ENCODE results near the gene MCIDAS. TPM values are rescaled to one million over a fixed set of nuclear protein-coding genes. Genes with fewer than 3 reads are reported as not detected.

The MCIDAS gene
- total RNA-seq, 1 experiment from 2014 or later, result 0.39 TPM

DNA sequence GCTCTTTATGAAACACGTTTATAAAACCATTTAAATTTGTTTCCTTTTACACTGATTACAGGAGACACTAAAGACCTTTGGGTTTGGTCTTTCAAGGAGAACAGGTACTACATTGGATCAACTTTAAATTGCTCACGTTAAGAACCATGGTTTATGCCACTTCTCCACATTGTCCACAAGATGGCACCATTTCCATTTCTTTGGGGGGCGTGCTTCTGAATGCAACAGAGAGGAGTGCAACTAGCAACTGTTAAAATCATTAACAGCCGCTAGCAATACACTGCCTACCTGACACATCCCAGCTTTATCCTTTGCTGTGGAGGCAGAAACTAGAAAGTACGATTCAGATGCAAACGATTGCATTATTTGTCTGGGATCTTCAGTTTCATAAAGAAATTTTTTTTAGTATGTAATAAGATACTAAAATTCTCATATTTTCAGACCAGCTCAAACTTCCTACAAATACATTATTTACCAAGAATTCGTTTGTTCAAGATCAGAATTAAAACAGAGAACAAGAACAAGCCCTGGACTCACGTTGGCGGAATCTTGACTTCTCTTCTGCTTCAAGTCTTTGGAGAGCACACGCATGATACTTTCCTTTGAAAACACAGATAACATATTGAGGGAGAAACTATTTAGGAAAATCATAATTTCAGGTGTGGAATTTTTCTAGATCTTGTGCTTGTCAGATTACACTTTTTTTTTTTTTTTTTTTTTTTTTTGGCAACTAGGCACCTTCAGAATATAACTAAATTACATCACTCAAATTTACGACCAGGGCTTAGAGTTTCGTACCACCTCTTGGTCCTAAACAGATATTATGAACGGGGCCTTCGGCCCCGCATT lies 54.8 kb downstream of the MCIDAS start:
- Histone ChIP-seq H3K79me1 (ENCODE audit: insufficient read depth, low read depth, low read length, poor library complexity, severe bottlenecking) (no peaks in the 10 kb centered on the region), H2AFZ (ENCODE audit: low read length) (no peak overlapping the region), H2AK5ac (ENCODE audit: insufficient read length, low read length) (no peak overlapping the region), H2BK15ac (ENCODE audit: low read depth, low read length) (no peak overlapping the region), H2BK120ac (ENCODE audit: low read depth, low read length, poor library complexity, severe bottlenecking) (no peak overlapping the region), H2BK20ac (ENCODE audit: low read depth, low read length, poor library complexity, severe bottlenecking) (no peak overlapping the region), H3K4ac (ENCODE audit: low read depth, low read length) (no peak overlapping the region), H3K23me2 (ENCODE audit: insufficient read length, low read depth, low read length, poor library complexity, severe bottlenecking) (peaks cover 6% of the 10 kb centered on the region), H3K9me3 (ENCODE audit: control insufficient read depth, low read depth, low read length) (no peaks in the 10 kb centered on the region), H3K27me3 (ENCODE audit: insufficient read depth, low read length) (peaks cover 32% of the 10 kb centered on the region), H3K23ac (ENCODE audit: insufficient read length, low read depth, low read length) (no peak overlapping the region), H3K79me2 (ENCODE audit: insufficient read depth, low read length) (no peaks in the 10 kb centered on the region), H2BK12ac (ENCODE audit: insufficient read length, low read depth, low read length) (no peak overlapping the region), H4K91ac (ENCODE audit: insufficient read length, low read depth, low read length) (no peak overlapping the region), H3K14ac (ENCODE audit: insufficient read depth, low read length) (no peak overlapping the region), H4K5ac (ENCODE audit: insufficient read length, low read depth, low read length) (no peak overlapping the region), H3K9ac (ENCODE audit: extremely low read depth, insufficient read length, low read length) (no peak overlapping the region), H3T11ph (ENCODE audit: low read length) (no peak overlapping the region), H3K4me1 (ENCODE audit: insufficient read depth, low read length) (no peaks in the 10 kb centered on the region), H3K4me2 (ENCODE audit: insufficient read depth, insufficient read length, low read length) (peak overlapping the region; percentile 44), H2BK5ac (ENCODE audit: insufficient read length, low read length) (no peak overlapping the region), H4K8ac (replicated peaks; ENCODE audit: insufficient read length, low read depth, low read length) (no peak overlapping the region), H3K27ac (ENCODE audit: insufficient read length, low read depth, low read length) (no peak overlapping the region), H4K20me1 (ENCODE audit: control insufficient read depth, insufficient read depth, insufficient read length) (no peaks in the 10 kb centered on the region), H3K18ac (ENCODE audit: insufficient read length, low read depth, low read length) (no peak overlapping the region), H3K56ac (ENCODE audit: insufficient read length, low read depth, low read length) (no peak overlapping the region)
- peaks cover 21 to 27% of the 10 kb centered on the region in 2 experiments for H3K4me1 Mint-ChIP-seq
- no peak overlapping the region for H3K27ac Mint-ChIP-seq
- TF ChIP-seq, protein P1, sequence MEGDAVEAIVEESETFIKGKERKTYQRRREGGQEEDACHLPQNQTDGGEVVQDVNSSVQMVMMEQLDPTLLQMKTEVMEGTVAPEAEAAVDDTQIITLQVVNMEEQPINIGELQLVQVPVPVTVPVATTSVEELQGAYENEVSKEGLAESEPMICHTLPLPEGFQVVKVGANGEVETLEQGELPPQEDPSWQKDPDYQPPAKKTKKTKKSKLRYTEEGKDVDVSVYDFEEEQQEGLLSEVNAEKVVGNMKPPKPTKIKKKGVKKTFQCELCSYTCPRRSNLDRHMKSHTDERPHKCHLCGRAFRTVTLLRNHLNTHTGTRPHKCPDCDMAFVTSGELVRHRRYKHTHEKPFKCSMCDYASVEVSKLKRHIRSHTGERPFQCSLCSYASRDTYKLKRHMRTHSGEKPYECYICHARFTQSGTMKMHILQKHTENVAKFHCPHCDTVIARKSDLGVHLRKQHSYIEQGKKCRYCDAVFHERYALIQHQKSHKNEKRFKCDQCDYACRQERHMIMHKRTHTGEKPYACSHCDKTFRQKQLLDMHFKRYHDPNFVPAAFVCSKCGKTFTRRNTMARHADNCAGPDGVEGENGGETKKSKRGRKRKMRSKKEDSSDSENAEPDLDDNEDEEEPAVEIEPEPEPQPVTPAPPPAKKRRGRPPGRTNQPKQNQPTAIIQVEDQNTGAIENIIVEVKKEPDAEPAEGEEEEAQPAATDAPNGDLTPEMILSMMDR (conservative IDR thresholded peaks at IDR 0.05), result peak; percentile 87
- peak; percentile 65 for DNase-seq
- peak overlapping the region; percentile 63 to 81 for H3K4me3 Mint-ChIP-seq
- WGBS (ENCODE audit: extremely low coverage, insufficient read length, low lambda C conversion rate), result no CpG with 5 or more reads among the region's 15 CpGs
- peaks cover 69% of the 10 kb centered on the region for H3K27me3 Mint-ChIP-seq (ENCODE audit: low read depth)
- H3K9me3 Mint-ChIP-seq, result peaks cover 0 to 6% of the 10 kb centered on the region in 2 experiments; a peak in 1 of 5 replicates
- no peaks in the 10 kb centered on the region for H3K36me3 Mint-ChIP-seq (ENCODE audit: insufficient read depth in 1 of 3, low read depth in 3 of 3)
